NK-92 treated with Interleukin-12 subunit alpha and Interleukin-12 subunit beta, amount 100 ng/mL, for 24 hours (cell line): Measurements from ENCODE around the gene EEF1G.
"Not testable (repeated sequence)": the region's sequence is repeated elsewhere in the genome, so short reads cannot be mapped to it uniquely, and the experiment has no call there.

Experiments used
- DNase-seq: peaks from one replicate; lab custom pipeline; 2025; lab: John Stamatoyannopoulos, UW

EEF1G gene

DNA sequence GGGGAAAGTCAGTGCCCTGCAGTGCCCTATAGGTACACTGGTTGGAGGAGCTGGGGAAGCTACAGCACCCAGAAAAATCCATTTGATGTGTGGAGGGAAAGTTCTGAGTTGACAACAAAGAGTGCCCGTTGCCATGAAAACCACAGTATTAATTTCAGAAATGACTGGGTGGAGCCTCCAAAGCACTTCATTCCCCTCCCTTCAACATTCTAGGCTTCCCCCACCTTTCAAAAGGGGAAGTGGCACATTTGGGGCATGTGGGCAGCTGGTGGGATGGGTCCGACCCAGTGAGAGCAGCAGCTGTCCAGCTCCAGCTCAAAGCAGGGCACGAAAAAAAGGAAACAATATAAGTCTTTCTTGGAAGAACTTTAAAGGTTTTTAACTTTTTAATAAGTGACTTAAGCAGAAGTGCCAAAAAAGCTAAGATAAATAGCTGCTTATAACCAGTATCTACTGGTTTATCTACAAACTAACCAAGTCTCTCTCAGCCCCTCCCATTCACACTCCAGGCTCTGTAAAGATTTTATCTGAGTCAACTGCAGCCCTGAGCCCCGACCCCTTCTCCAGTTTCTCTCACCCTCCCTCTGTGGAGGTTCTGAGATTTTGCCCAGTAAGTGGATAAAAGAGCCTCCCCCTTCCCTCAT is 18.1 kb downstream of the EEF1G start:
- DNase-seq: peak; percentile 53

- no peak for DNase-seq
Observed at GRCh38 chr11:62554387-62555167, 19.1 kb downstream of the EEF1G start.

- DNase-seq: no peak
Observed at GRCh38 chr11:62553839-62554361, 19.8 kb downstream of the EEF1G start.

GRCh38 chr11:62553080-62553838 is 20.4 kb downstream of the EEF1G start:
- DNase-seq: no peak

DNA sequence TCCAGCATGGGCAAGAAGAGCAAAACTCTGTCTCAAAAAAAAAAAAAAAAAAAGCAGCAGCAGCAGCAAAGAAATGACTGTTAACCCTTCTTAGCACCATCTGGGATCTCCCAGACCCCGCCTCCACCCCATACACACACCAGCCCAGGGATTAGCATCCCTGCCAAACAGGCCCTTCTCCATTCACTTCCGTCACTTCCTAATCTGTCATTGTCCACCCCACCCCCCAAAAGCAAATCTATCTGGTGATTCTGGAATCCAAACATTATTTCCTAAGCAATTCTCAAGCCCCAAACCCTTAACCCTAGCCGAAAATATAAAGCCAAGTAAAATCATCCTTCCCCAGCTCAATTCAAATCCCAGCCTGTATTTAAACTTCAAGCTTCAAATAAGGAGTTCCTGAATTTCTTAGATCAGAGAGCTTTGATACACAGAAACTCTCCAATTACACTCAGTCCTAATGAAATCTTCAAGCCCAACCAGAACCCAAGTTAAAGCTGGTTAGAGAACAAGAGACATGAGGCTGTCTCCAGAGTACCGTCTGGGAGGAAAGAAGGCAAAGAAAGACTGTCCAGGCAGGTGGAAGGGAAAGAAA is 21.1 kb downstream of the EEF1G start:
- no peak for DNase-seq

- DNase-seq: not testable (repeated sequence)
Observed at GRCh38 chr11:62550478-62550877, 23.2 kb downstream of the EEF1G start.

- DNase-seq: no peak
Observed at GRCh38 chr11:62548545-62549335, 25.0 kb downstream of the EEF1G start.

DNA sequence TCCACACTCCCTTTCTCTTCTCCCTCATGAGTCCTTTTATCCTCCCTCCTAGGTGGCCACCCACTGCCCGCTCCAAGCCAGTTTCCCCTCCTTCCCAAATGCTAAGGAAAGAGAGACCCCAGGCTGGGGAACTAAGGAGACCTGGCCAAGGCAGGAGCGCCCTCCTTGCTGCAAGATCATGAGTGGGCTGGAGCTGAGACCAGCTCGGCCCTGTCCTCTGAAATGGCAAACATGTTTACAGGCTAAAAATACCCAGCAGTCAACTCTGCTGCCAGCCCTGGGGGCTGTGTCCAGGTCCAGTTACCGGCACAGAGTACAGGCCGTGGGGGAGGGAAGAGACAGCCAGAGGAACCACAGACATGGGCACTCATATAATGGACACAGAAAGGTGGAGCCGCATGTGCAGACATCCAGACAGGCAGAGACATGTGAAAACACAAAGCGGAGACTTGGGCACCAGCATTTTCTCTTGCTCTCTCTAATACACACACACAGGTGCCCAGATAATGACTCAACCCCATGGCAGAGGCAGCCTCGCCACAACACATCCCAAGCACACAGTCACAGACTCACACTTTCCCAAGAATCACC is 25.9 kb downstream of the EEF1G start:
- DNase-seq: no peak

DNA sequence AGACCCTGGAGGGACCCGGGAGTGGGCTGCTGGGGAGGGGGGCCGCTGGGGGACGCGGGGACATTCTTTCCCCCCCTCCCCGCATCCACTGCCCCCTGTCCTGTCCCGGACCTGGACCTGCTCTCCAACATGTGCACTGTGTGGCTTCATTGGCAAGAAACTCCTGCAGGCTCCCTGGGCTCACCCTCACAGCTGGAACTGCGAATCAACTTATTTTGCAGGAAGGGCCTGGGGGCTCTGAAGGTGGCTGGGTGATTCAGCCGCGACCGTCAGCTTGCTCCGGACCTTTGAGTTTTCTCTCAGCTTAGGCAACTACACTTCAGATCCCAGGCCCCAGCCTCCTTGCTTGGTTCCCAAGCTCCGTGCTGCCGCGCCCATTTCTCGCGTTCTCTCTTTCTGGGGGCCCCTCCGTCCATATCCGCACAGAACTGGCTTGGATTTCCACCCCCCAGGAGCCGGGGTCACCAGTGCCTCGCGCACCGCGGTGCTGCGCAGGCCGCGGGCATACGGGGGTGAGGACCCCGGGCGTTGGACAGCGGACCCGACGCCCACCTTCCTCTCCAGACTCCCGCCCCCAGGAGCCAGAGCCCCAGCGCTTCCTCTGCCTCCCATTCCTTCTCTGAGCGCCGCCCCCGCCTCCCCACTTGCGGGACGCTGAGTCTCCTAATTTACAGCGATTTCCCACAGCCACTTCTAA is 26.6 kb downstream of the EEF1G start:
- DNase-seq: no peak

- DNase-seq: peak; percentile 21
Observed at GRCh38 chr11:62546244-62546928, 27.3 kb downstream of the EEF1G start, which contains the start of gene AHNAK. AHNAK (minus strand) TSS chr11:62546806; CDS start chr11:62536098, 10,708 bp downstream.

- no peak for DNase-seq
Observed at GRCh38 chr11:62545437-62546243, 28.1 kb downstream of the EEF1G start.

DNA sequence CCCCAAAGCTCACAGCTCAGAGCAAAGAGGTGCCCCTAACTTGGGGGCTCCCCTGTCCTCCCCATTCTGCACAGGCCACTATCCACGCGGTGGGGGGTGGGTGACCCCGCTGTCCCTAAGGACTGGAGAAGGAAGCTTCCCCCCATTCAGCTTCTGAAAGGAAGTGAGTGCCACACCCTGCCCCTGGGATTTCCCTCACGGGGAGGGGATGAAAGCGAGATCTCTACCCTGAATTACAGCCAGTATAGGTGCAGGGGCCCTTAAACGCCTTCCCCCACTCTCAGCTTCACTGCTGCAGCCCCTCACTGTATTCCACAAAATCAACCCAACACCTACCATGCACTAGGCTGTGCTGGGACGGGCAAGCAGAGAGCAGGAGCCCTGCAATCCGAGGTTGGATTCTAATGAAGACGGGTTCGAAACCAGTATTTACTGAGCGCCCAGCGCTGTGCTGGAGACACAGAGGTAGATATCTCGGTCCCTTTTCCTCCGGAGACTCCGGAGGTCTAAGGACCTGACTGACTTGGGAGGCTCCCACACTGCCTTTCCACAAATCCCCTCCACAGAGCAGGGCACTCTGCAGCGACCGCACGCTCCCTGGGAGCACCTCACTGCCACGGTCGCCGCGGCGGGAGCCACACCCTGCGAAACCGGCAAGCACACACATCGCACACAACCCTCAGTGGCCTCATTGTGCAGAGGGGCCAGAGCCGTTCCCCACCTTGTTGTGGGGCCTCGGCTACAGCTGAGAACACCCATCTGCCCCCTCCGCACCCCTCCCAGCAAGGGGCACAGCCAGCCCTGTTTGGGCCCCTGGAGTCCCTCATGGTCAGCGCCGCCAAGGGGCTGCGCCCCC is 28.9 kb downstream of the EEF1G start:
- no peak for DNase-seq

DNA sequence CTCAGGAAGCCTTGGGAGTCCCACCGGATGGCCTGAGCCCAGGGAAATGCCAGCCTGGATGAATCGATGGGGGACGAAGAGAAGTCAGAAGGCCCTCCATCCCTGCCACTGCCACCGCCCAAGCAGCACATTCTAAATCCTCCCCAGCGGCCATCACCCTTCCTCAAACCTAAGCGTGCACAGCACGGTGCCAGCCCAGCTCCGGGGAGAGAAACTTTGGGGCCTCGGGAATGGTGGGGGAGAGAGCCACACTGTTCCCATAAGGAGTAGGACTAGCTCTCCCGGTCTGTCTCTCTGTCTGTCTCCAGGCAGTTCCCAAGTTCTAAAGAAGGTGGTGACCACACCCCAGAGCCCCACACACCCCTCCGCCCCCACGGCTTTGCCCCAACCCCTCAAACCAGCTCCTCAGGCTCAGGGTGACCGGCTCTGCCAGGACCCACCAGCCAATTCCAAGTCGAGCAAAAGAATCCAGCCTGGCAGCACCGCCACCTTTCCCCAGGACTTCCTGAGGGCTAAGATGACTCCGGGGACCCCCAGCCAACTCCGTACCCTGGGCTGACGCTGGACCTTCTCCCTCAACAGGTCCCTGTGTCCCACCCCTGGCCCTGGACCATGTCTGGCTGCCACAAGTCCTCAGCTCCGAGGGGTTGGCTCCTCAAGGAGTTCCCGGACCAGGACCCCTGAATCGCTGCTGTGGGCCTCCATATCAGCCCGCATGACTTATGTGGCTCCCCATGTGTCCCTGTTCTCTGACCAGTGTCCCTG is 29.8 kb downstream of the EEF1G start:
- no peak for DNase-seq

DNA sequence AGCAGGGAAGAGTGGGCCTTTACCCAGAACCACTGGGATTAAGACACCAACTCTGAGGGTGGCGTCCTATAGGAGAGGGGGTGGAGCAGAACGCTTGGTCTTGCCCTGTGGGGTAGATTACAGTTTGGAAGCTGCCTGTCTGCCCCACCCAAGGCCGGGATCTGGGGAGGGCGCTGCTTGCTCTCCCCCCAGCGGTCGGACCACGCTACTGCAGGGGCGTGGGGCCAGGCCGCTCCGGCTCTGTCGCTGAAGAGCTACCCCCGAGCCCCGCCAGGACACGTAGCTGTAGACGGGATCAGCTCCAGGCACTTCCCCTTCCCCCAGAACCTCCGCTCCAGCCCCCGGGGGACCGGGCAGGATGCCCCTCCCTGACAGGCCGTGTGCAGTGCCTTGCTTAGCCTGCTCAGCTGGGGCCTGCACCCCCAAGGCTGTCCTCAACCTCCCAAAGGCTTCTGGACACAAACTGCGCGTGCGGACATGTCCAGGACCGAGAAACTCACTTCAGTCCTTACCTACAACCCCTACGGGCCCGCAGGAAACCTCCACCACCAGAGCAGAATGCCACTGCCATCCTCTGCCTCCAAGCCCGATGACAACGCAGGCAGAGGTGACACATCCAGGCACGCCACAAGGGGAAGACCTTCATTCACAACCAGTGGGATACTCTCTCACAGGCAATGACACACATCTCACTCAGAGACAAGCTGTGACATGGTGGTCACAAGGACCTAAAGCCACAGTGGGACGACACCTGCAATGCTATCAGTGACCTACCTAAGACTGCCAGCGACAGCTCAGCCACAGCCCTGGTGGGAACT is 30.7 kb downstream of the EEF1G start:
- peak; percentile 52 for DNase-seq

DNA sequence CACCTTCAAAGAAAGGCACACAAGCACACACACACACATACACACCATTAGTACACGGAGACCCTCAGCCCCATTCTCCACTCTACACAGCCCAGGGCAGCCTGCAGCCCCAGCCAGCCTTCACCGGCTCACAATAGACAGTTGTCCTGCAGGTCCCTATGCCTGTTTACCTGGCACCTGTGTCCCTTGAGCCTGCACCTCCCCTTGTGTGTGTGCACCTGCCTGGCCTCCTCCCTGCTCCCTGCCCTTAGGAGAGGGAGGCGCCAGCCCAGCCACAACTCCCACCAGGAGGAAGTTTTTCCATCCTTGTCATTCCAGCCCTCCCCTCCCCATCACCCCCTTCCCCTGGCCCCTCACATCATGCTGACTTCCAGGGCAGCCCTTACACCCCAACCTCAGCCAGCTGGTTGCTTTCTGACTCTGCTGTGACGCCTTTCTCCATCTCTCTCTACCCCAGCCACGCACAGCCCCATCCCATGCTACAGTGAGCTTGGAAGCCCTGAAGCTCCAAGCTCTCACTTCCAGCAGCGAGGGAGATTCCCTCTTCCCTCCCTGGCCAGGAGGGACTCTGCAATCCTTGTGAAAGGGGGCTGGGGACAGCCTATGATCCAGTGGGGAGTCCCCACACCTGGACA is 31.5 kb downstream of the EEF1G start:
- no peak for DNase-seq
